Measurements from ENCODE around the gene KLHL35.
"Not testable (repeated sequence)": the region's sequence is repeated elsewhere in the genome, so short reads cannot be mapped to it uniquely, and the experiment has no call there.

Gene KLHL35

GRCh38 chr11:75399344-75400145 is 33.5 kb downstream of the KLHL35 start, which contains the start of gene RPS3:
TSS of gene RPS3 (plus strand) at chr11:75399518. CDS start at chr11:75399548, 30 bp downstream.
- peaks cover 37% of the 10 kb centered on the region for H3K4me1 Mint-ChIP-seq
- no peaks in the 10 kb centered on the region for H3K9me3 Mint-ChIP-seq
- no peaks in the 10 kb centered on the region for H3K27me3 Mint-ChIP-seq
- H3K36me3 Mint-ChIP-seq: peaks cover 45% of the 10 kb centered on the region
- H3K4me3 Mint-ChIP-seq: peak within 1 kb of the TSS; percentile 98
- peak within 1 kb of the TSS; percentile 97 for H3K27ac Mint-ChIP-seq

DNA sequence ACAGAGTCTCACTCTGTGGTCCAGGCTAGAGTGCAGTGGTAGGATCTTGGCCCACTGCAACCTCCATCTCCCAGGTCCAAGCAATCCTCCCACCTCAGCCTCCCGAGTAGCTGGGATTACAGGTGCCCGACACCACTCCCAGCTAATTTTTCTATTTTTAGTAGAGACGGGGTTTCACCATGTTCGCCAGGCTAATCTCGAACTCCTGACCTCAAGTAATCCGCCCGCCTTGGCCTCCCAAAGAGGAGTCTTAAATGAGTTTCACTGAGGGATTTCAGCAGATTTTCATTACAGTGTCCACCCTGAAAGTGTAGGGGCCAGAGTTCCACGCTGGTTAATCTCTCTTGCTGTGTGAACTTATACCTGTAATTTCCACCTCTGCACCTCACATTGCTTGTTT is 34.1 kb downstream of the KLHL35 start:
- peak overlapping the region; percentile 97 for H3K27ac Mint-ChIP-seq
- H3K36me3 Mint-ChIP-seq: peaks cover 40% of the 10 kb centered on the region
- no peaks in the 10 kb centered on the region for H3K9me3 Mint-ChIP-seq
- no peaks in the 10 kb centered on the region for H3K27me3 Mint-ChIP-seq
- H3K4me3 Mint-ChIP-seq: no peak overlapping the region
- peaks cover 30% of the 10 kb centered on the region for H3K4me1 Mint-ChIP-seq

DNA sequence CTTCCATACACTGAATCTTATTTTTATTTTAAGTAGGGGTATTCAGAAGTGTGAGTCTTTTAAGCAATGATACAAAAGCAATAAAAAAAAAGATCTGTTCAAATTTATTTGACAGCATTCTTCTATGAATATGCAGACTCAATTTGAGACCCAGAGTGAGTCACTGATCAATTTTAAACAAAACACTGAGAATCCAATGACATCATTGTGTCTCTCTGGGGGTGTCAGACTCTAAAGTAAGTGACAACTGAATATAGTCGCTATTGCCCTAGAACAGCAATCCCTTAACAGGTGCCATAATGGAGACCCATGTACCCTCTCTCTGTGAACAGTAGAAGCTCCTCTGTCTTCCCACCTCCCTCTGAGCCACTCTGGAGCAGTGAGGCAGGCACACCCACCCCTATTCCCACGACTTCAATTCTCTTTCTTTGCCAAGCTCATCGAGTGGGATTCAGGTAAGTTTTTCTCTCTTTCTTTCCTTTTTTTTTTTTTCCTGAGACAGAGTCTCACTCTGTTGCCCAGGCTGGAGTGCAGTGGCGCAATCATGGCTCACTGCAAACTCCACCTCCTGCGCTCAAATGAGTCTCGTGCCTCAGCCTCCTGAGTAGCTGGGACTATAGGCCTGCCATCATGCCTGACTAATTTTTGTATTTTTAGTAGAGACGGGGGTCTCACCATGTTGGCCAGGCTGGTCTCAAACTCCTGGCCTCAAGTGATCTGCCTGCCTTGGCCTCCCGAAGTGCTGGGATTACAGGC is 38.7 kb downstream of the KLHL35 start:
- peak overlapping the region; percentile 30 for H3K27ac Mint-ChIP-seq
- no peaks in the 10 kb centered on the region for H3K9me3 Mint-ChIP-seq
- no peaks in the 10 kb centered on the region for H3K27me3 Mint-ChIP-seq
- peaks cover 3% of the 10 kb centered on the region for H3K4me1 Mint-ChIP-seq
- H3K4me3 Mint-ChIP-seq: no peak overlapping the region
- H3K36me3 Mint-ChIP-seq: peaks cover under 1% of the 10 kb centered on the region

- H3K4me3 Mint-ChIP-seq: no peak overlapping the region
- H3K4me1 Mint-ChIP-seq: no peaks in the 10 kb centered on the region
- no peak overlapping the region for H3K27ac Mint-ChIP-seq
- H3K27me3 Mint-ChIP-seq: no peaks in the 10 kb centered on the region
- no peaks in the 10 kb centered on the region for H3K36me3 Mint-ChIP-seq
- no peaks in the 10 kb centered on the region for H3K9me3 Mint-ChIP-seq
Observed at GRCh38 chr11:75389925-75390324, 43.1 kb downstream of the KLHL35 start.

DNA sequence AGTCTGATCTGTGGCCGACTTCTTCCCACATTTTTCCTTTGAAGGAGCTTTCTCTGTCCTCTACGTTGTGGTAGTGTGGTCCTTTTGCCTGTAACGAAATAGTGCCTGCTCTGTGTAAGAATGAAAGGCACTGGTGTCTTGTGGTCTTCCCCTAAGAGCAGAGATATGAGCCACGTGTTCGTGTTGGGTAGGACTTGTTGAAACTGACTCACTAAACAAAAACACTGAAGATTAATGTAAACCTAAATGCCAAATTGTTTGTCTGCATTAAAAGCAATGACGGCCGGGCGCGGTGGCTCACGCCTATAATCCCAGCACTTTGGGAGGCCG is 43.8 kb downstream of the KLHL35 start:
- no peak overlapping the region for H3K4me3 Mint-ChIP-seq
- peaks cover 6% of the 10 kb centered on the region for H3K4me1 Mint-ChIP-seq
- H3K27ac Mint-ChIP-seq: no peak overlapping the region
- H3K9me3 Mint-ChIP-seq: no peaks in the 10 kb centered on the region
- no peaks in the 10 kb centered on the region for H3K36me3 Mint-ChIP-seq
- H3K27me3 Mint-ChIP-seq: no peaks in the 10 kb centered on the region

DNA sequence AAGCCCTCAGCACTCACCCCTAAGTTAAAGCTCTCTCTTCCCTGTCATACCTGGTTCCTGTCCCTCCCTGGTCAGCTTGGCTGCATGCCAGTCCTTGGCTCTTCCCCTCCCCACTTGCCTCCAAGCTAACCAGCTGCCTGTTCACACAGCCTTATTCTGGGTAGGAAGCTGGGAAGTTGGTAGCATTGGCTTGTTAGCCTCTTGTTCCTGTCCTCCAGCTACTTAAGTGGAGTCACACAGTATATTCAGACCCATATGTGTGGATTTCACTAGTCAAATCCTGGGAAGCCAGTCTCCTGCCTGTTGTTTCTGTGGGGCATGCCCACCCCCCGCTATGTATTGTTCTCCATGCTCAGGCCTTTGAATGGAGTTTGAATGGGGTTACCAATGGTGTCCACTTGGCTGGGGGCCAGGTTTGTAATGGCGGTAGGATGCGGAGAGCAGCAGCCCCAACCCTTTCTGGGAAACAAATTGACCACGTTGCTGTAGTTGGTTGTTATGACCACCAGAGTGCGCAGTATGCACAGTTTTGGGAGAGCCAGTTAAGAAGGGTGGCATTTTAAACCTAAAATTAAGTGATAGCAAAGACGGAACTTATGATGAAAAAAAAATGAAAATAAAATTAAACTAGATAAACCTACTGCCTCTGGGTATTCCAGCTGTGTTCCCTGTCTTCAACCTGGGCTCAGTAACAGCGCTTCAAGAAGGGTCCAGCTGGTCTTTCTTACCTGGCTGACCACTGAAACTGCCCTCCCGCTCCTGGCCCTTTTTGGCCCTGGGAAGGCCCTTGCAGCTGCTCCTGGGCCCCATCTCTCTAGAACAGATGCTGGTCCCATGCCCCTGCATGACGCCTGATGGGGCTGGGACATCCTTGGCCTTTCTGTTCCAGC is 44.4 kb downstream of the KLHL35 start:
- H3K36me3 Mint-ChIP-seq: no peaks in the 10 kb centered on the region
- peaks cover 13% of the 10 kb centered on the region for H3K4me1 Mint-ChIP-seq
- H3K27me3 Mint-ChIP-seq: no peaks in the 10 kb centered on the region
- H3K9me3 Mint-ChIP-seq: no peaks in the 10 kb centered on the region
- H3K4me3 Mint-ChIP-seq: no peak overlapping the region
- H3K27ac Mint-ChIP-seq: no peak overlapping the region

GRCh38 chr11:75387736-75388294 is 45.2 kb downstream of the KLHL35 start:
- Mint-ChIP-seq H3K27me3 (no peaks in the 10 kb centered on the region), H3K36me3 (no peaks in the 10 kb centered on the region), H3K27ac (no peak overlapping the region), H3K4me3 (no peak overlapping the region), H3K9me3 (no peaks in the 10 kb centered on the region), H3K4me1 (peaks cover 20% of the 10 kb centered on the region)

- Mint-ChIP-seq H3K27me3 (no peaks in the 10 kb centered on the region), H3K27ac (no peak overlapping the region), H3K36me3 (no peaks in the 10 kb centered on the region), H3K9me3 (no peaks in the 10 kb centered on the region), H3K4me3 (no peak overlapping the region), H3K4me1 (peaks cover 20% of the 10 kb centered on the region)
Observed at GRCh38 chr11:75386942-75387630, 45.9 kb downstream of the KLHL35 start.

GRCh38 chr11:75384438-75385080 is 48.4 kb downstream of the KLHL35 start:
- Mint-ChIP-seq H3K36me3 (no peaks in the 10 kb centered on the region), H3K4me1 (peaks cover 28% of the 10 kb centered on the region), H3K9me3 (no peaks in the 10 kb centered on the region), H3K27ac (peak overlapping the region; percentile 57), H3K27me3 (no peaks in the 10 kb centered on the region), H3K4me3 (peak overlapping the region; percentile 61)

GRCh38 chr11:75383246-75383645 is 49.8 kb downstream of the KLHL35 start:
- Mint-ChIP-seq H3K27me3 (no peaks in the 10 kb centered on the region), H3K27ac (peak overlapping the region; percentile 81), H3K4me3 (peak overlapping the region; percentile 30), H3K4me1 (peaks cover 28% of the 10 kb centered on the region), H3K9me3 (no peaks in the 10 kb centered on the region), H3K36me3 (no peaks in the 10 kb centered on the region)

- Mint-ChIP-seq H3K4me3 (no peak overlapping the region), H3K36me3 (no peaks in the 10 kb centered on the region), H3K4me1 (peaks cover 28% of the 10 kb centered on the region), H3K27me3 (no peaks in the 10 kb centered on the region), H3K27ac (no peak overlapping the region), H3K9me3 (no peaks in the 10 kb centered on the region)
Observed at GRCh38 chr11:75380716-75381420, 52.1 kb downstream of the KLHL35 start.

- no peak overlapping the region for H3K4me3 Mint-ChIP-seq
- no peaks in the 10 kb centered on the region for H3K9me3 Mint-ChIP-seq
- H3K27ac Mint-ChIP-seq: no peak overlapping the region
- H3K36me3 Mint-ChIP-seq: no peaks in the 10 kb centered on the region
- H3K27me3 Mint-ChIP-seq: no peaks in the 10 kb centered on the region
- H3K4me1 Mint-ChIP-seq: peaks cover 28% of the 10 kb centered on the region
Observed at GRCh38 chr11:75380245-75380644, 52.8 kb downstream of the KLHL35 start.

DNA sequence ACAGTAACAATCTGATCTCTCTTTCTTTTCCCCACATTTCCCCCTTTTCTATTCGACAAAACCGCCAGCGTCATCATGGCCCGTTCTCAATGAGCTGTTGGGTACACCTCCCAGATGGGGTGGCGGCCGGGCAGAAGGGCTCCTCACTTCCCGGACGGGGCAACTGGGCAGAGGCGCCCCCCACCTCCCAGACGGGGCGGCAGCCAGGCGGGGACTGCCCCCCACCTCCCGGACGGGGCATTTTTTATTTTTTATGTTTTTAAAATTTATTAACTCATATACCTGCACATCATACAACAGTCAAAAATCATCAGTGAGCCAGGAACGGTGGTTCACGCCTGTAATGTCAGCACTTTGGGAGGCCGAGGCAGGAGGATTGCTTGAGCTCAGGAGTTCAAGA is 54.2 kb downstream of the KLHL35 start:
- not testable (repeated sequence) for H3K27me3 Mint-ChIP-seq, H3K9me3 Mint-ChIP-seq, H3K36me3 Mint-ChIP-seq, H3K27ac Mint-ChIP-seq, H3K4me3 Mint-ChIP-seq
- H3K4me1 Mint-ChIP-seq: peaks cover 17% of the 10 kb centered on the region

- Mint-ChIP-seq H3K27me3 (no peaks in the 10 kb centered on the region), H3K9me3 (no peaks in the 10 kb centered on the region), H3K36me3 (no peaks in the 10 kb centered on the region), H3K4me1 (peaks cover 8% of the 10 kb centered on the region), H3K27ac (no peak overlapping the region), H3K4me3 (no peak overlapping the region)
Observed at GRCh38 chr11:75376175-75376574, 56.8 kb downstream of the KLHL35 start.
